Articular chondrocyte of knee joint (primary cell): ENCODE measurements around the gene BCAM. TPM values are rescaled to one million over a fixed set of nuclear protein-coding genes. Genes with fewer than 3 reads are reported as not detected.

Experiments used
- small RNA-seq: library from RNA; depleted of rRNA; stranded (forward); fragments of <200 nt; gene quantifications from one replicate; pipeline ENCODE3, GENCODE V24; 2012
- total RNA-seq: library from RNA; depleted of rRNA; stranded (reverse); fragments of >200 nt; gene quantifications from 2 replicates; pipeline ENCODE4 v1.2.3, GENCODE V29; 2012

Gene BCAM, protein sequence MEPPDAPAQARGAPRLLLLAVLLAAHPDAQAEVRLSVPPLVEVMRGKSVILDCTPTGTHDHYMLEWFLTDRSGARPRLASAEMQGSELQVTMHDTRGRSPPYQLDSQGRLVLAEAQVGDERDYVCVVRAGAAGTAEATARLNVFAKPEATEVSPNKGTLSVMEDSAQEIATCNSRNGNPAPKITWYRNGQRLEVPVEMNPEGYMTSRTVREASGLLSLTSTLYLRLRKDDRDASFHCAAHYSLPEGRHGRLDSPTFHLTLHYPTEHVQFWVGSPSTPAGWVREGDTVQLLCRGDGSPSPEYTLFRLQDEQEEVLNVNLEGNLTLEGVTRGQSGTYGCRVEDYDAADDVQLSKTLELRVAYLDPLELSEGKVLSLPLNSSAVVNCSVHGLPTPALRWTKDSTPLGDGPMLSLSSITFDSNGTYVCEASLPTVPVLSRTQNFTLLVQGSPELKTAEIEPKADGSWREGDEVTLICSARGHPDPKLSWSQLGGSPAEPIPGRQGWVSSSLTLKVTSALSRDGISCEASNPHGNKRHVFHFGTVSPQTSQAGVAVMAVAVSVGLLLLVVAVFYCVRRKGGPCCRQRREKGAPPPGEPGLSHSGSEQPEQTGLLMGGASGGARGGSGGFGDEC
- 10.7 and 13.1 TPM in 2 replicates for total RNA-seq

DNA sequence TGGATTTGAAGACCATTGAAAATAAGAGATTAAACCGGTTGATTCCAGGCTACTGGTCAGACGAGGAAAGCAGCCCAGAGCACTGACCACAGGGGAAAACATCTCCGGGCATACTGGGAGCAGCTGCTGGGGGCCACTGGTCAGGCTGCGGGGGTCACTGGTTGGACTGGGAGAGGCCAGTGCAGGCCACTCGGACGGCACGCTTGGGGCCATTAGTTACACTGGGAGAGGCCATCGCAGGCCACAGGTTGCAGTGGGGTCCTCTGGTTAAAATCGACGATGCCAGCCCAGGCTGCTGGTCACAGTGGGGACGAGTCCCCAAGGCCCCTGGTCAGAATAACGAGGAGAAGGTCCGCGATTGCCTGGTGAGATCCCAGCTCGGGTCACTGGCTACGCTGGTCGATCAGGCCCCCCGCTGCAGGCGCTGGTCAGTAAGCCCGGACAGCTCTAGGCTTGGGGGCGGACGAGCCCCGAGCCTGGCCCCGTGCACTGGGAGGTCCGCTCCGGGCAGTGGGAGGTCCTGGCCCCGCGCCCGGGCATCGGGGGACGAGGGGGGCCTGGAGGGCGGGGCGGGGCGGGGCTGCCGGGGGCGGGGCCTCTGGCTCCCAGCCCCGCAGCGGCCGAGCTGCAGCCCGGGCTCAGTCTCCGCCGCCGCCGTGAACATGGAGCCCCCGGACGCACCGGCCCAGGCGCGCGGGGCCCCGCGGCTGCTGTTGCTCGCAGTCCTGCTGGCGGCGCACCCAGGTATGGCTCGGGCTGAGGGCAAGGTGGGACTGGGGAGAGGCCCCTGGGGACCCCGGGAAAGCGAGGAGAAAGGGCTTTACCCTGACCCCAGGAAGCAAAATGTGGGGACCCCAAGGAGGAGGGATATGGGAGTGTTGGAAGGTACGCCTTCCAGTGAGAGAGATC is at the start of gene BCAM:
Gene BCAM (plus strand): TSS at position 641 of the 909 bp plus-strand sequence. CDS start 22 bp downstream, at position 663.

DNA sequence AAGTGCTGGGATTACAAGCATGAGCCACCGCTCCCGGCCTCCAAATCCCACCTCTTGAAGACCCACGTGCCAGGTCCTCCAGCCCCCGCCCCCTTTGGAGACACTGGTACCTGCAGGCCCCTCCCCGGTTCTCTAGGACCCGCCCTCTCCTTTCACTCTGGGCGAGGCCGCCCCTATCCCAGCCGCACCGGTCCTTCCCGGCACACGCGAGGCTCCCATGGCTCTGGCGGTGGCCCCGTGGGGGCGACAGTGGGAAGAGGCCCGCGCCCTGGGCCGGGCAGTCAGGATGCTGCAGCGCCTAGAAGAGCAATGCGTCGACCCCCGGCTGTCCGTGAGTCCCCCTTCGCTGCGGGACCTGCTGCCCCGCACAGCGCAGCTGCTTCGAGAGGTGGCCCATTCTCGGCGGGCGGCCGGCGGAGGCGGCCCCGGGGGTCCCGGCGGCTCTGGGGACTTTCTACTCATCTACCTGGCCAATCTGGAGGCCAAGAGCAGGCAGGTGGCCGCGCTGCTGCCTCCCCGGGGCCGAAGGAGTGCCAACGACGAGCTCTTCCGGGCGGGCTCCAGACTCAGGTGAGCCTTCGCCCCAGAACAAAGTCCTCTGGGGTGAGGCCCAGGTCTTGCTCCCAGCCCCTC is 31.1 kb upstream of the BCAM start, which contains the start of gene CBLC:
Gene CBLC (plus strand): TSS at position 176 of the 633 bp plus-strand sequence. CDS start 42 bp downstream, at position 218.

DNA sequence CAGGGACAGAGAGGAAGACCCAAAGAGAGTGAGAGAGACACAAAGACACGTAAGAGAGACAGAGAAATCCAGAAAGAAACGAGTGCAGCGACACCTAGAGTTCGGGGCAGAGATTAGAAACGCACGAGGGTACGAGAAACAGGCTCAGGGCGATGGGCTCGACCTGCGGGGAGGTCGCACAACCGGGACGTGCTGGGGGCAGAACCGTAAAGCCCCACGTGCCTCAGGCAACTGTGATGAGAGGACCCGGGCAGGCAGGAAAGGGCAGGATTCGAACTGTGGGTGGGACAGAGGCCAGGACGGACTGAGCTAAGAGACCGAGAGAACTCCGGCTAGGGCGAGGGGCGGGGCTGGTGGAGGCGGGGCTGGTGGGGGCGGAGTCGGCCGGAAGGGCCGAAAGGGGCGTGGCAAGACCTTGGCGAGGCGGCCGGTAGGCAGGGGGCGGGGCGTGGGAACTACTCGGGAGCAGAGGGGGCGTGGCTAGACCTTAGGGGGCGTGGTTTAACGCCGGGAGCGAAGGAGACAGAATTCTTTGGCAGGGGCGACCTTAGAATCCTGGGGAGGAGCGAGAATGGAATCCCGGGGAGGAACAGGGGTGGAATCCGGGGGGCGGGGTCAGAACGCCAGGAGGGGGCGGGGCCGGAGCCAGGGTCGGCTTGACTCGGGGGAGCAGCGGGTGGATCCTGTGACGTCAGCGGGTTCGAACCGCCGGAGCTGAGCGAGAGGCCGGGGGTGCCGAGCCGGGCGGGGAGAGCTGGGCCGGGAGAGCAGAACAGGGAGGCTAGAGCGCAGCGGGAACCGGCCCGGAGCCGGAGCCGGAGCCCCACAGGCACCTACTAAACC is 36.9 kb downstream of the BCAM start, which contains the start of gene NECTIN2:
Gene NECTIN2 (plus strand): TSS at position 686 of the 843 bp plus-strand sequence. CDS start 229 bp downstream, outside the sequence.

Small RNA genes within 50 kb of the gene (small RNA-seq; reads per million reads assigned to genes)
- gene RF00156 = not detected

Other genes starting within 250 kb of the BCAM start
- gene IGSF23, start 195.5 kb upstream of the BCAM start, total RNA-seq = 0.26 and 0.86 TPM in 2 replicates
- 86.0 and 95.1 TPM in 2 replicates for gene PVR, start 165.2 kb upstream of the BCAM start, total RNA-seq
- 2.2 and 3.1 TPM in 2 replicates for gene CEACAM19, start 137.6 kb upstream of the BCAM start, total RNA-seq
- gene CEACAM16, start 110.0 kb upstream of the BCAM start, total RNA-seq = not detected in 2 replicates
- gene BCL3, start 60.4 kb upstream of the BCAM start, total RNA-seq = 11.2 and 14.2 TPM in 2 replicates
- gene CBLC, start 31.2 kb upstream of the BCAM start, total RNA-seq = not detected in 2 replicates
- 35.6 and 43.1 TPM in 2 replicates for gene NECTIN2, start 37.2 kb downstream of the BCAM start, total RNA-seq
- gene TOMM40, start 82.2 kb downstream of the BCAM start, total RNA-seq = 18.2 and 25.2 TPM in 2 replicates
- 0.26 and 0.32 TPM in 2 replicates for gene APOE, start 96.7 kb downstream of the BCAM start, total RNA-seq
- 0.52 and 0.86 TPM in 2 replicates for gene APOC1, start 105.5 kb downstream of the BCAM start, total RNA-seq
- gene APOC4, start 133.1 kb downstream of the BCAM start, total RNA-seq = not detected in 2 replicates
- gene APOC2, start 136.9 kb downstream of the BCAM start, total RNA-seq = not detected in 2 replicates
- 35.1 and 37.4 TPM in 2 replicates for gene CLPTM1, start 146.3 kb downstream of the BCAM start, total RNA-seq
- 6.9 and 8.0 TPM in 2 replicates for gene RELB, start 192.4 kb downstream of the BCAM start, total RNA-seq
- gene CLASRP, start 229.9 kb downstream of the BCAM start, total RNA-seq = 18.2 and 27.3 TPM in 2 replicates